Measurements from ENCODE around the gene ALK.

The ALK gene

GRCh38 chr2:29226375-29226774, 695.0 kb downstream of the ALK start:
- no peak overlapping the region for H3K27ac ChIP-seq
- no peak for TF ChIP-seq CTCF (IDR thresholded peaks at IDR 0.05)
- TF ChIP-seq ZFX (IDR thresholded peaks at IDR 0.05; ENCODE audit: borderline replicate concordance): no peak

GRCh38 chr2:29225814-29226213, 695.6 kb downstream of the ALK start:
- H3K27ac ChIP-seq: no peak overlapping the region
- TF ChIP-seq CTCF (IDR thresholded peaks at IDR 0.05) (no peak), ZFX (IDR thresholded peaks at IDR 0.05; ENCODE audit: borderline replicate concordance) (no peak)

GRCh38 chr2:29224693-29225551, 696.5 kb downstream of the ALK start:
- TF ChIP-seq CTCF (IDR thresholded peaks at IDR 0.05) (no peak), ZFX (IDR thresholded peaks at IDR 0.05; ENCODE audit: borderline replicate concordance) (no peak)

GRCh38 chr2:29223851-29224692, 697.3 kb downstream of the ALK start:
- H3K27ac ChIP-seq: no peak overlapping the region
- TF ChIP-seq ZFX (IDR thresholded peaks at IDR 0.05; ENCODE audit: borderline replicate concordance): no peak
- no peak for TF ChIP-seq CTCF (IDR thresholded peaks at IDR 0.05)

More at GRCh38 chr2:29224693-29225551, 696.5 kb downstream of the ALK start:
- H3K27ac ChIP-seq: no peak overlapping the region

- no peak overlapping the region for H3K27ac ChIP-seq
Measured at GRCh38 chr2:29223257-29223656, 698.1 kb downstream of the ALK start.

GRCh38 chr2:29222381-29223179, 698.8 kb downstream of the ALK start:
- H3K27ac ChIP-seq: no peak overlapping the region
- no peak for TF ChIP-seq ZFX (IDR thresholded peaks at IDR 0.05; ENCODE audit: borderline replicate concordance)
- TF ChIP-seq CTCF (IDR thresholded peaks at IDR 0.05): no peak

More at GRCh38 chr2:29223257-29223656, 698.1 kb downstream of the ALK start:
- TF ChIP-seq CTCF (IDR thresholded peaks at IDR 0.05) (no peak), ZFX (IDR thresholded peaks at IDR 0.05; ENCODE audit: borderline replicate concordance) (no peak)

All from 22Rv1 (cell line).